ENCODE results near the gene WDR7.

GRCh38 chr18:56712761-56713160, 61.6 kb downstream of the WDR7 start:
- no peak for TF ChIP-seq CTCF (IDR thresholded peaks at IDR 0.05)
- no peak for TF ChIP-seq POLR2A (IDR thresholded peaks at IDR 0.05)

Data from esophagus squamous epithelium (tissue), 4 donors.